Measurements from ENCODE around the gene AP2B1. TPM values are rescaled to one million over a fixed set of nuclear protein-coding genes. Genes with fewer than 3 reads are reported as not detected.

AP2B1 gene
- total and polyA plus RNA-seq, 4 donors, result 8.7 to 55.6 (median 22.3) TPM

DNA sequence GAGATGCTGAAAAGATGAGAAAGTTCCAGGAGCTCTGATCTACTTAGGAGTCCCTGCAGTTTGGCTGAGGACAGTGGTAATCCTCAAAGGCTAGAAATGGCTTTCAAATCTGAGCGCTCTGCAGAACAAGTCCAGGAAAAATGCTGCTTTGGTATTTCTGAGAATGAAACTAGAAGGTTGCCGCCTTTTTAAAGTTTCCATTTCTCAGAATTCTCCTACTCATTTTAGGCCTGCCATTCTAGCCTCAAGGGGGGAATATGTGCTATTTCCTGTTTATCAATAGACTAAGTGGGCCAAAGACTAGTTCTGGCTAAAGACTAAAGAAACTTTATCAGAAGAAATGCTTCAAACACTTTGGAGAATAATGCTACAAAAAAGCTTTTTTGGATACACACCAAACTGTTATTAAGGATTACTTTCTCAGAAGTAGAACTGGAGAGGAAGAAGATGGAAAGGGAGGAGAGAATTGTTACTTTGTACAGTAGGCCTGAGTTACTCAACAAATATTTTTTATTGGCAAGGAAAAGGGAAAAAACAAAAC, 49.5 kb upstream of the AP2B1 start, which contains the start of gene SLFN12L:
TSS of gene SLFN12L (minus strand) at position 78 of the 541 bp plus-strand sequence. CDS start 15,314 bp downstream, outside the sequence.
- Histone ChIP-seq H3K27ac (ENCODE audit: low read depth in 1 of 2, low read length in 2 of 2) (peak within 1 kb of the TSS in 1 of 2 donors; percentile 42), H3K4me3 (ENCODE audit: low read depth in 1 of 3, low read length in 3 of 3) (no peak within 1 kb of the TSS), H3K36me3 (ENCODE audit: control insufficient read depth in 4 of 4, insufficient read depth in 3 of 4, low read depth in 1 of 4, low read length in 3 of 4) (no peaks in the 10 kb centered on the region), H3K9ac (ENCODE audit: low read depth in 1 of 2, low read length in 2 of 2) (peak within 1 kb of the TSS in 1 of 2 donors; percentile 28), H3K27me3 (ENCODE audit: control insufficient read depth in 4 of 4, insufficient read depth in 4 of 4, low read length in 3 of 4) (no peaks in the 10 kb centered on the region), H3K9me3 (ENCODE audit: control insufficient read depth in 4 of 4, low read length in 3 of 4) (no peaks in the 10 kb centered on the region), H3K4me1 (ENCODE audit: control insufficient read depth in 4 of 4, insufficient read depth in 4 of 4, low read length in 3 of 4) (peaks cover 2 to 24% (median 12%) of the 10 kb centered on the region in 4 donors)
- TF ChIP-seq, protein P1, sequence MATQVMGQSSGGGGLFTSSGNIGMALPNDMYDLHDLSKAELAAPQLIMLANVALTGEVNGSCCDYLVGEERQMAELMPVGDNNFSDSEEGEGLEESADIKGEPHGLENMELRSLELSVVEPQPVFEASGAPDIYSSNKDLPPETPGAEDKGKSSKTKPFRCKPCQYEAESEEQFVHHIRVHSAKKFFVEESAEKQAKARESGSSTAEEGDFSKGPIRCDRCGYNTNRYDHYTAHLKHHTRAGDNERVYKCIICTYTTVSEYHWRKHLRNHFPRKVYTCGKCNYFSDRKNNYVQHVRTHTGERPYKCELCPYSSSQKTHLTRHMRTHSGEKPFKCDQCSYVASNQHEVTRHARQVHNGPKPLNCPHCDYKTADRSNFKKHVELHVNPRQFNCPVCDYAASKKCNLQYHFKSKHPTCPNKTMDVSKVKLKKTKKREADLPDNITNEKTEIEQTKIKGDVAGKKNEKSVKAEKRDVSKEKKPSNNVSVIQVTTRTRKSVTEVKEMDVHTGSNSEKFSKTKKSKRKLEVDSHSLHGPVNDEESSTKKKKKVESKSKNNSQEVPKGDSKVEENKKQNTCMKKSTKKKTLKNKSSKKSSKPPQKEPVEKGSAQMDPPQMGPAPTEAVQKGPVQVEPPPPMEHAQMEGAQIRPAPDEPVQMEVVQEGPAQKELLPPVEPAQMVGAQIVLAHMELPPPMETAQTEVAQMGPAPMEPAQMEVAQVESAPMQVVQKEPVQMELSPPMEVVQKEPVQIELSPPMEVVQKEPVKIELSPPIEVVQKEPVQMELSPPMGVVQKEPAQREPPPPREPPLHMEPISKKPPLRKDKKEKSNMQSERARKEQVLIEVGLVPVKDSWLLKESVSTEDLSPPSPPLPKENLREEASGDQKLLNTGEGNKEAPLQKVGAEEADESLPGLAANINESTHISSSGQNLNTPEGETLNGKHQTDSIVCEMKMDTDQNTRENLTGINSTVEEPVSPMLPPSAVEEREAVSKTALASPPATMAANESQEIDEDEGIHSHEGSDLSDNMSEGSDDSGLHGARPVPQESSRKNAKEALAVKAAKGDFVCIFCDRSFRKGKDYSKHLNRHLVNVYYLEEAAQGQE (IDR thresholded peaks at IDR 0.05), result no peak
- TF ChIP-seq CTCF (IDR thresholded peaks at IDR 0.05; ENCODE audit: low read depth, low read length, missing input control) (no peak), TAF1 (conservative IDR thresholded peaks at IDR 0.05) (no peak), HNF4A (conservative IDR thresholded peaks at IDR 0.05) (no peak), SP1 (IDR thresholded peaks at IDR 0.05) (no peak), EGR1 (IDR thresholded peaks at IDR 0.05; ENCODE audit: low read depth in 2 of 2) (no peak)
- DNase-seq (ENCODE audit: low spot score), result no peak
- WGBS, result 69% methylated on average over 2 of the region's 2 CpGs

- no peak for DNase-seq (ENCODE audit: low spot score)
- H3K9me3 ChIP-seq (ENCODE audit: control insufficient read depth in 4 of 4, low read length in 3 of 4), result no peaks in the 10 kb centered on the region
- WGBS, result 36% methylated on average over 5 of the region's 5 CpGs
- peak overlapping the region in 1 of 2 donors; percentile 23 for H3K27ac ChIP-seq (ENCODE audit: low read depth in 1 of 2, low read length in 2 of 2)
- H3K9ac ChIP-seq (ENCODE audit: low read depth in 1 of 2, low read length in 2 of 2), result peak overlapping the region in 1 of 2 donors; percentile 52
- no peak overlapping the region for H3K4me3 ChIP-seq (ENCODE audit: low read depth in 1 of 3, low read length in 3 of 3)
- H3K27me3 ChIP-seq (ENCODE audit: control insufficient read depth in 4 of 4, insufficient read depth in 4 of 4, low read length in 3 of 4), result no peaks in the 10 kb centered on the region
- no peaks in the 10 kb centered on the region for H3K36me3 ChIP-seq (ENCODE audit: control insufficient read depth in 4 of 4, insufficient read depth in 3 of 4, low read depth in 1 of 4, low read length in 3 of 4)
- no peak for TF ChIP-seq ATF3 (IDR thresholded peaks at IDR 0.05)
- no peak for TF ChIP-seq HNF4A (conservative IDR thresholded peaks at IDR 0.05)
- no peak for TF ChIP-seq EGR1 (IDR thresholded peaks at IDR 0.05; ENCODE audit: low read depth in 2 of 2)
- no peak for TF ChIP-seq SP1 (IDR thresholded peaks at IDR 0.05)
- TF ChIP-seq MAX (IDR thresholded peaks at IDR 0.05), result no peak
- TF ChIP-seq RAD21 (IDR thresholded peaks at IDR 0.05), result no peak
- no peak for TF ChIP-seq JUND (IDR thresholded peaks at IDR 0.05)
- peaks cover 2 to 17% (median 10%) of the 10 kb centered on the region in 4 donors for H3K4me1 ChIP-seq (ENCODE audit: control insufficient read depth in 4 of 4, insufficient read depth in 4 of 4, low read length in 3 of 4)
Observed at GRCh38 chr17:35539659-35540026, 47.5 kb upstream of the AP2B1 start.

All from liver (tissue), 9 donors.